ENCODE results near the gene TFAP2B.

Gene TFAP2B

GRCh38 chr6:50825375-50826036, 6.8 kb downstream of the TFAP2B start:
- DNase-seq: no peak

DNA sequence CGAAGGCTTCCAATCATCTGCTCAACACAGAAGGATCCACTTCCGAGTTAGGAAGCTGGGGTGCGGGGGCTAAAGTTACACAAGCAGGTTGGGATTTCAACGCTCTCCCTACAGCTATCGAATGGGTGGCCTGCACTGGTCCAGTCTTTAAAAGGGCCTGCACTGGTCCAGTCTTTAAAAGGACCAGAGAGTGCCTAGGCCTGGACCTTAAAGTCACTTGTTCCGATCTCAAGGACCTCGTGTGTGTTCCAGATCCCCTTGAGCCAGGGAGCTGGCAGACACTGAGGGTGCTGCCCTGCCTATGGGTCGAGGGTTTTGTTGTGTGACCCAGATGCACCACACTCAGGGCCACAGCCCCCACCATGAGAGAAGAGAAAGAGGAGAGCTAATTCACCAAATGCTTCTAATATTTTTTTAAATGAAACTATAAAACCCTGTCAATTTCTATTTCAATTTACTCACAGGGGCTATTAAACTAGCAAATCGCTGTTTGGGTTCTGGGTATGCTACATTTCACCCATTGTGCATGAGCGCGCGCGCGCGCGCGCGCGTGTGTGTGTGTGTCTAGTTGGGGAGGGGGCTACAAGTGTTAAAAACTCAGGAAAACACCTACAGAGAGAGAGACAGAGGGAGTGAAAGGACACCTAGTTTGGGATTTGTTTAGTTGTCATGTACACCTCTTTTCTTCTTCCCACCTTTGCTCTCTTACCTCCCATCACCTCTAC, 7.5 kb downstream of the TFAP2B start:
- DNase-seq: no peak

GRCh38 chr6:50826803-50827202, 8.1 kb downstream of the TFAP2B start:
- DNase-seq: no peak

- no peak for DNase-seq
These were observed 10.4 kb downstream of the TFAP2B start for GRCh38 chr6:50829049-50829448.

DNA sequence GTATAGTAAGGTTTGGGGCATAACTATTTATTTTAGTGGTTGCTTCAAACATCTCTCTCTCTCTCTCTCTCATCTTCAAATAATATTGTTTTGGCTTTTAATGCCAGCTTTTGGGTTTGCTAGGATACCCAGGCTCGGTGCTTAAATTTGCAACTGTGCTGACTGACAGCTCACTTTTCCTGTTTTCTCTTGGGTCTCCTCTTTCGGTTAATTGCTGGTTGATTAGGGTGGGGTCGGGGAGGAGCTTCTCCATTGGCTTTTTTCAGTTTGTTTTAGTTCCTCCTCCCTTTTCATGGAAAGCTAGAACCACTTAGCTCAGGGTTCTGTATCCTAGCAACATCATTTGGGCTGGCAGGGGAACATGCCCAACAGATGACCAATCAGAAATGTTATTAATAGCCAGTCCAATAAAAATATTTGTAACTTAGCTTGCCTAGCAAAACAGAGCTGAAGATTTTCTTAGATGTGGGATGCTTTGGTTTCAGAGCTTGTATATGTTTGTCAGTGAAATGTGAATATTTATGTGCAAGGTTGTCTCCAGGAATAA, 11.3 kb downstream of the TFAP2B start:
- no peak for DNase-seq

DNA sequence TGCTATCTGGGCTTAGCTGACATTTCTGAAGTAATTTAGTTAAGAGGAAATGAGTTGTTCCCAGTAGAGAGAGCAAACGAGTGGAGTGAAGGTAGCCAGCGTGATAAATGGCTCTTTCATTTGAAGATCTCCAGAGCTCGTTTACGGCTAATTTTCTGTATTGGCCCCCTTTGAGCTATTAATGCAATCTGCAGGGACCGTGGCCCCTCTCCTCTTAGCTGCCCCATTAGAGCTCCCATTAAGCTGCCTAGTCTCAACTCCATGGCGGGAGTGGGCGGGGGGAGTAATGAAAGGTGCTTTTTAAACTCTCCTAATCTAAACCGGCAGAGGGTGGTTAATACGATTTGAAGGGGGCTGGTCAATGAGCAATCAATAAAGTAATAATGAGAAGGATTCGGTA, 12.5 kb downstream of the TFAP2B start:
- no peak for DNase-seq

DNA sequence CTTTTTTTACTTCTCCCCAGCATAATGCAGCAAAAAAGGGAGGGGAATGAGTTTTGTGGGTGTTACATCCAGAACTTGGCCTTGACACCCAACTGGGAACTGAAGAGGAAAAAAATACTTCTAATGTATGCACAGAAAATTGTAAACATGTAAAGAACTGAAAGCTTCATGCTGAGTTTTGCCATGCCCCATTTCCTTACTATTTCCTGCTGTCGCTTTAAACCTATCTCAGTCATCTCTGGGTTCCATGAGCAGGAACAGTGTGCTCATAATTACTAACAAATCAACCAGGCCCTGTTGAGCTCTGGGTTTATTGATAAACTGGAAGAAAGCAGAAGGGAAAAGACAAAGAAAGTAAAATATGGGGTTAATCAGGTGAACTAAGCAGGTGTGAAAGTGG, 14.2 kb downstream of the TFAP2B start:
- DNase-seq: no peak

GRCh38 chr6:50834929-50835410, 16.3 kb downstream of the TFAP2B start:
- no peak for DNase-seq

DNA sequence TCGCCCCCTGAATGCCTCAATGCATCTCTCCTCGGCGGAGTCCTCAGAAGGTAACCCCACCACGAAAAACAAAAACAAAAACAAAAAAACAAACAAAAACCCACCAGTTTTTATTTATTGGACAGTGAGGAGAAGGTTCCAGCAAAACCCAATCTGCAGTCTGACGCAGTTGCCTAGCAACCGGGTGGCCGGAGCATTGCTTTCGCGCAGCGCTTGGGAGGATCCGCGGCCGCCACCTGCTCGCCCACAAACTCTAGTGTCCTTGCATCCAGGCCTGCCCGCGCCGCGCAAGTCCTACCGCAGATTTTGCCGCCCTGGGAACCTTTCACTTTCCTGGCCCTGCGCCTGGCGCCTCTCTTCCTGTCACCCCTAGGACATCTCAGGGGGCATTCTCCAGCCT, 17.6 kb downstream of the TFAP2B start:
- no peak for DNase-seq

GRCh38 chr6:50837589-50838445, 19.1 kb downstream of the TFAP2B start:
- DNase-seq: no peak

DNA sequence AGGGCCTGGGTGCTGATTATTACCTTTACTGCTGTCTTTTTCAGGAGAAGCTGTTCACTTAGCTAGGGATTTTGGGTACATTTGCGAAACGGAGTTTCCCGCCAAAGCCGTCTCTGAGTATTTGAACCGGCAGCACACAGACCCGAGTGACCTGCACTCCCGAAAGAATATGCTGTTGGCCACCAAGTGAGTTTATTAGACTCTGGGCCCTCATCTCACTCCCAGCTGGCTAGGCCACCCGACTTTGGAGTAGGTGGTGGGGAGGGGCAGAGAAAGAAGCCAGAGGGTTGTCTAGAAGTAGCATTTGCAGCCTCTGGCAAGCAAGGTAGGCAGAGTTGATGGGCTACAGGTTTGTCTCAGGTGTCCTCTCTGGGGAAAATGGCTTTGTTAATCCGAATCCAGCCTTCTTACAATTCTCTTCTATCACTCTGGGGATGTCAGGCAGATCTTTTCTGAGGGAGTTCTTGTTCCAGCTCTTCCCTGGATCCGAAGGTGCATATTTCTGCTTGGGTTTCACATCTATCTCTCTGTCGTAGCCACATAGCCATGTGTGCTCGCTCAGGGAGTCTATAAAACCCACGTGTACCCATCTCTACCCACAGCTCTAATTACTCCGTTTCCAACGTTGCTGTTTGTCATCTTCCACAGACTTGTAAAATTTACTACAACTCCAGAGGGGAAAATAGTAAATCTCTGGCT, 21.6 kb downstream of the TFAP2B start:
- no peak for DNase-seq

DNA sequence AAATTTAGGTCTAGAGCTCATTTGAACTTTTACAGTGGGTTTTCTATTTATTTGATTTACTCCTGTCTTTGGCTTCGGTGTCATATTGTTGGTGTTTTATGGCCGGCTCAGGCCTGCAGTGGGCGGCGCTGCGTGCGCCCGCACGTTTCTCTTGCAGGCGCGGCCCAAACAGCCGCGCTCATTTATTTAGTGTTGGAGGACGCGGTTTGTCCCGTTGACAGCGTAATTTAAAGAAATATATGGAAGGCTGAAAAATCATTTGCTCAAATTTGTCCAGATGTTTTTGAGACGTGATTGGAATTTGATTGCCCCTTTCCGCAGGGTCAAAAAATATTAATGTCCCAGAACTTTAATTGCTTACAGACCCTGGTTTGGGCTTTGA, 22.1 kb downstream of the TFAP2B start:
- no peak for DNase-seq

DNA sequence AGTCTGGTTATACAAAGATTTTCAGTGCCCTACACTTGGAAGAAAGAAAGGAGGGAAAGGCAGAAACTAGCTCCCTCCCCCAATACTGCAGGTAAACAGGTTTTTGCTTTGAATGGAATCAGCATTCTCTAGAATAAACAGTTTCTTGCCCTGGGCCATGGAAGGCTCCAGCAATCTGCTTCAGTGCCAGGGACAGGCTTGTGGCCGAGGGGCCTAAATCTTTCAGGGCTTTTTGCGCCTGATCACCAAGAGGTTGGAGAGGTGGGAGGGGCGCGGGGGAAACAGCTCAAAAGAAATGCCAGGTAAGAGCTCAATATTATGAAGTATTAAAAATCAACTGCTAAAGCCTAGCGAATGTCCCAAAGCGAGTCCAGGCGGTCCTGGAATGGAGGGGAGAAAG, 23.8 kb downstream of the TFAP2B start:
- DNase-seq: no peak

- no peak for DNase-seq
These were observed 24.3 kb downstream of the TFAP2B start for GRCh38 chr6:50842861-50843384.

DNA sequence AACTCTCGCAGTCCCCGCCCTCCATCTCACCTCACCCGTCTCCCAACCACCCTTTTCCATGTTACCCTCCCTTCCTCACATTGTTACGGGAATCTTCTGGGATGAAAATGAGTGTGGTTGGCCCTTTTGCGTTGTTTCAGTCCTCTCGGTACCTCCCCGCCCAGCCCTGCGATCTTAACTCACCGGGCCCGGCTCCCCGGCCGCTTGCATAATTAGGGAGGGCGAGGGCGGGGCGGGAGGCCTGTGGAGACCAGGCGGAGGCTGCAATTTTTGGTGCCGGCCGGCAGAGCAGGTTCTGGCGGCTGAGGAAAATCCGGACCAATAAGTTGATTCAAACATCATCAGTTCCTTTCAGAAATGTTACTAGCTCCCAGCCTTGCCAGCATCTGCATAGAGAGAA, 25.2 kb downstream of the TFAP2B start:
- DNase-seq: no peak

- no peak for DNase-seq
These were observed 26.9 kb downstream of the TFAP2B start for GRCh38 chr6:50845499-50846143.

DNA sequence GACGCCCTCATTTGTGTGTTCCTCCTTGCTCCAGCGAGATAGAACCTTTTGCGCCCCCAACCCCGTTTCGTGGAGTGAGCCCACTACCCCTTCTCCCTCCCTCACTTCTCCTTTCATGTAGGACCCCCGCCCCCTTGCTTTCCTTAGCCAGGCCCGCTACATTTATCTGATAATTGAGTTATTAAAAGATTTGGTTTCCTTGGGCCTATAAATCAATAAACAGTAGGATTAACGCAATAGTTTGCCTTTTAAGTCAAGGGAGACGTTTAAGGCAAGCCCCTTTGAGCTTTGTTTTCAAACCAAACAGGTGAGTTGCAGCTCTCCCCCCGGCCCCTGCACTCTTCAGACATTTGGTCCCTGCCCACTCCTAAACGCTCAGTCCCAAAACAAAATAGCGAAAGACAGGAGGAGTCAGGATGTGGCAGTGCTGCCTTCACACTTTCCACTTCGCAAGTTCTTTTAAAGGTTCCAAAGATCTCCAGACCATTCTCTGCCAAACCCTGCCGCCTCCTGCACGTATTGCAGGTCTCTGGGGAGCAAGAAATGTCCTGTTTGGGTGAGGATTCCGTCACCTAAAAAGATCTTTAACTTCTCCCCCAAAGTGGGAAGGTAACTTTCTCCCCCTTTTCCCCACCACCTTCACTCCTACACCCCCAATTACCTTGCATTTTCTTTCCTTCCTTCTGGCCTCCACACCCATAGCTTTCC, 27.6 kb downstream of the TFAP2B start:
- no peak for DNase-seq

- no peak for DNase-seq
These were observed 28.1 kb downstream of the TFAP2B start for GRCh38 chr6:50846852-50847155.

DNA sequence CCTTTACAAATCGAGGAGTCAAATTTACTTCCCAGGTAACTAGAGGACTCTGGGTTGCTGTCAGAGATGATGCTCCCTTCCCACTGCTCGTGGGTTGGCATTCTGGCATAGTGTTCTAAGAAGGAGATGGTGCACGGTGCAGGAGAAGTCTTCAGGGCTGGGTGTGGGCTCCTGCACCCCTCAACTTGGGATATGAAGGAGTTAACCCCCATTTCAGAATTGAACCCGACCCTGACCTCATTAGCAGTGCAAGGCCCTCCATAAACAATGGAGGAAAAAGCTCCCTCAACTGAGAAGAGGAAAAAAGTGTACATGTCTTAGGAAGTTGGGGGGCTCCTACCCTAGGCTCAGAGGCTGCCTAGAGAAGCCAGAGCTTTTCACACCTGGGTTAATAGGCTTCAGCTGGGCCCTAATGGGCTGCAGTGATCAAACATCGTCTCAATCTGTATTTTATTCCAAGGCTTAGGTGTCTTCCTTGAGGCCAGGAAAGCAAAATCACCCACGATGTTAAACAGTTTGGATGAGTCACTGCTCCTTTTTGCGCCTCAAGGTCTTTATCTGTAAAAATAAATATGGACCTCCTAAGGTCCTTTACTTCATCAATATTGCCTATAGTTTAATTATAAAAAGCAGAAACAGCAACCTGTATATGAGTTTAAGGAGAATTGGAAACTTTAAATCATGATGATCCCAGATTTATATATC, 29.4 kb downstream of the TFAP2B start:
- no peak for DNase-seq

GRCh38 chr6:50848989-50849795, 30.5 kb downstream of the TFAP2B start:
- no peak for DNase-seq

Data from CD4-positive, alpha-beta T cell treated with Interleukin-4 for 1 hour (primary cell).